Measurements from ENCODE around the gene RPL19.

RPL19 gene

GRCh38 chr17:39196241-39196807 is 3.8 kb upstream of the RPL19 start:
- peak overlapping the region; percentile 67 for H3K4me3 ChIP-seq (ENCODE audit: low read length)
- no peak for DNase-seq (ENCODE audit: low read depth)

GRCh38 chr17:39196808-39197291 is 3.2 kb upstream of the RPL19 start:
- H3K4me3 ChIP-seq (ENCODE audit: low read length), result peak overlapping the region; percentile 67
- no peak for TF ChIP-seq CTCF (conservative IDR thresholded peaks at IDR 0.05; ENCODE audit: low read depth, low read length)
- no peak for DNase-seq (ENCODE audit: low read depth)

More at GRCh38 chr17:39196241-39196807, 3.8 kb upstream of the RPL19 start:
- no peak for TF ChIP-seq CTCF (conservative IDR thresholded peaks at IDR 0.05; ENCODE audit: low read depth, low read length)

GRCh38 chr17:39197380-39198185 is 2.5 kb upstream of the RPL19 start, which contains the start of gene CACNB1:
Gene CACNB1, minus strand, starts transcription at chr17:39197669. Its CDS starts 174 bp downstream, at chr17:39197495.
- peak within 1 kb of the TSS; percentile 67 for H3K4me3 ChIP-seq (ENCODE audit: low read length)
- no peak for TF ChIP-seq CTCF (conservative IDR thresholded peaks at IDR 0.05; ENCODE audit: low read depth, low read length)
- DNase-seq (ENCODE audit: low read depth), result no peak

- no peak for TF ChIP-seq CTCF (conservative IDR thresholded peaks at IDR 0.05; ENCODE audit: low read depth, low read length)
- peak overlapping the region; percentile 67 for H3K4me3 ChIP-seq (ENCODE audit: low read length)
- no peak for DNase-seq (ENCODE audit: low read depth)
These were observed 1.9 kb upstream of the RPL19 start for GRCh38 chr17:39198186-39198566.

GRCh38 chr17:39199820-39200069 is 338 bp upstream of the RPL19 start:
- peak overlapping the region; percentile 99 for H3K4me3 ChIP-seq (ENCODE audit: low read length)
- peak; percentile 90 for DNase-seq (ENCODE audit: low read depth)
- no peak for TF ChIP-seq CTCF (conservative IDR thresholded peaks at IDR 0.05; ENCODE audit: low read depth, low read length)

- no peak for TF ChIP-seq CTCF (conservative IDR thresholded peaks at IDR 0.05; ENCODE audit: low read depth, low read length)
- DNase-seq (ENCODE audit: low read depth), result no peak
- H3K4me3 ChIP-seq (ENCODE audit: low read length), result peak overlapping the region; percentile 99
These were observed 951 bp downstream of the RPL19 start for GRCh38 chr17:39200957-39201510.
